ENCODE measurements around the gene DCAF7.

DNA sequence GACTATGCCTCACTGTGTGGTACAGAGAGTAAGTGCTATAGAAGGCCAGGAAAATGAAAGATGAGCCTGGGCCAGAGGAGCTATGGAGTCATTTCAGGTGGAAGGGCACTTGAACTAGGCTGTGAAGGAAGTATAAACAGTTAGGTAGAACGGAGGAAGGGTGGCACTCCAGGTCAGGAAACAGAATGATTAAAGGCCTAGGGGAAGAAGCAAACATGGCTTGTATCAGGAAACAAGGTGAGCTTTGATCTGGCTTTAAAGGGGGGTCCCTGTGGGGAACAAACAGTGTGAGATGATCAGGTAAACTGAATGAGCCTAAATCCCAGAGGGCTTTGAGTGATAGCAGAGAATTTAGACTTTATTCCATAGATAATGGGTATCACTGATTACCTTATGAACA is 88.8 kb downstream of the DCAF7 start:
- TF ChIP-seq, protein P1, sequence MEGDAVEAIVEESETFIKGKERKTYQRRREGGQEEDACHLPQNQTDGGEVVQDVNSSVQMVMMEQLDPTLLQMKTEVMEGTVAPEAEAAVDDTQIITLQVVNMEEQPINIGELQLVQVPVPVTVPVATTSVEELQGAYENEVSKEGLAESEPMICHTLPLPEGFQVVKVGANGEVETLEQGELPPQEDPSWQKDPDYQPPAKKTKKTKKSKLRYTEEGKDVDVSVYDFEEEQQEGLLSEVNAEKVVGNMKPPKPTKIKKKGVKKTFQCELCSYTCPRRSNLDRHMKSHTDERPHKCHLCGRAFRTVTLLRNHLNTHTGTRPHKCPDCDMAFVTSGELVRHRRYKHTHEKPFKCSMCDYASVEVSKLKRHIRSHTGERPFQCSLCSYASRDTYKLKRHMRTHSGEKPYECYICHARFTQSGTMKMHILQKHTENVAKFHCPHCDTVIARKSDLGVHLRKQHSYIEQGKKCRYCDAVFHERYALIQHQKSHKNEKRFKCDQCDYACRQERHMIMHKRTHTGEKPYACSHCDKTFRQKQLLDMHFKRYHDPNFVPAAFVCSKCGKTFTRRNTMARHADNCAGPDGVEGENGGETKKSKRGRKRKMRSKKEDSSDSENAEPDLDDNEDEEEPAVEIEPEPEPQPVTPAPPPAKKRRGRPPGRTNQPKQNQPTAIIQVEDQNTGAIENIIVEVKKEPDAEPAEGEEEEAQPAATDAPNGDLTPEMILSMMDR (IDR thresholded peaks at IDR 0.05), result no peak
- no peak for TF ChIP-seq POLR2A (IDR thresholded peaks at IDR 0.05)
